Vagina (tissue), 2 donors: Measurements from ENCODE around the gene PMPCA. TPM values are rescaled to one million over a fixed set of nuclear protein-coding genes. Genes with fewer than 3 reads are reported as not detected.

ENCODE experiments used
- DNase-seq, 2 donors: peaks; one replicate each; pipeline ENCODE4 v3.0.0-alpha.2; 2017; ENCODE audit errors: extremely low spot score in 2 of 2
- H3K27ac ChIP-seq: fragments of 200-600 bp; sonication (generic); one replicate; pipeline ENCODE4 v1.5.1; 2019
- H3K27me3 ChIP-seq: fragments of 200-600 bp; sonication (generic); one replicate; pipeline ENCODE4 v1.5.1; 2019
- H3K36me3 ChIP-seq, 2 donors: fragments of 200-600 bp; sonication (generic); one replicate each; pipeline ENCODE4 v1.5.1; 2017 to 2019
- H3K4me1 ChIP-seq: fragments of 200-600 bp; sonication (generic); one replicate; pipeline ENCODE4 v1.5.1; 2019
- H3K4me3 ChIP-seq, 2 donors: fragments of 200-600 bp; sonication (generic); 1 replicate in 1 of 2; 2 replicates in 1 of 2; pipeline ENCODE4 v1.5.1; 2016 to 2019
- H3K9me3 ChIP-seq: fragments of 200-600 bp; sonication (generic); one replicate; pipeline ENCODE4 v1.5.1; 2019
- POLR2A ChIP-seq, 2 donors: fragments of 450-650 bp; IDR thresholded peaks; one replicate each; pipeline ENCODE4 v1.6.1; 2017; ENCODE audit warnings: antibody characterized with exemption in 2 of 2, mild to moderate bottlenecking in 2 of 2, moderate library complexity in 2 of 2
- POLR2AphosphoS5 ChIP-seq, 2 donors: sonication (generic); formaldehyde crosslinking; IDR thresholded peaks; one replicate each; pipeline ENCODE4 v1.9.0; 2017; ENCODE audit warnings: antibody characterized with exemption in 2 of 2, mild to moderate bottlenecking in 2 of 2, low read depth in 1 of 2; ENCODE audit not compliant: insufficient read depth in 1 of 2
- intact Hi-C: fragments of 100-400 bp; cut with DNase I; formaldehyde crosslinking; loops from one replicate; pipeline ENCODE4 v1.15.1; 2023
- total RNA-seq: library from RNA; depleted of rRNA; stranded (reverse); fragments of >200 nt; gene quantifications from one replicate; pipeline ENCODE4 v1.2.3, GENCODE V29; 2016
- TF ChIP-seq, protein P1 (sequence below), 3 experiments: fragments of 450-650 bp in 2 of 3; fragments of 200-600 bp in 1 of 3; sonication (generic) in 1 of 3; IDR thresholded peaks; one replicate each; pipeline ENCODE4 v1.5.1; 2017 to 2019; ENCODE audit warnings: antibody characterized with exemption in 3 of 3, mild to moderate bottlenecking in 2 of 3, moderate library complexity in 2 of 3

PMPCA gene
- total RNA-seq, 1 donor from 2014 or later = 23.6 TPM

DNA sequence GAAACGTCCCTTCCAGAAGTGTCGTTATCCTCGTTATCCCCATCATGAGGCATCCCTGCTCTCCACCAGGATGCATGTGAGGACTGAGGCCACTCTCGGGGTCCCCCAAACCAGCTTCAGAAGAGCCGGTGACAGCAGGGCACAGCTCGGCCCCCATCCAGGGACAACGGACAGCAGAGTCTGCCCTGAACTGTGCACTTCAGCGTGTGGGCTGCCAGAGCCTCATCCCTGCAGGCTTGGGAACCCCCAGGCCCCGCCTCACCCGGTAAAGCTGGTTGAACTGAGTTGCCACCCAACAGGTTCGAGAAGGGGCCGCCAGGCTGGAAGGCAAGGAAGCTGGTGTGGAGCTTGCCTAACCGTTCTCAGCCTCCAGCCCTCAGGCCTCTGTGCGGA lies 36.3 kb upstream of the PMPCA start:
- Histone ChIP-seq H3K9me3 (no peaks in the 10 kb centered on the region), H3K27ac (no peak overlapping the region), H3K36me3 (no peaks in the 10 kb centered on the region), H3K27me3 (no peaks in the 10 kb centered on the region), H3K4me1 (peaks cover 20% of the 10 kb centered on the region), H3K4me3 (no peak overlapping the region)
- TF ChIP-seq, protein P1, sequence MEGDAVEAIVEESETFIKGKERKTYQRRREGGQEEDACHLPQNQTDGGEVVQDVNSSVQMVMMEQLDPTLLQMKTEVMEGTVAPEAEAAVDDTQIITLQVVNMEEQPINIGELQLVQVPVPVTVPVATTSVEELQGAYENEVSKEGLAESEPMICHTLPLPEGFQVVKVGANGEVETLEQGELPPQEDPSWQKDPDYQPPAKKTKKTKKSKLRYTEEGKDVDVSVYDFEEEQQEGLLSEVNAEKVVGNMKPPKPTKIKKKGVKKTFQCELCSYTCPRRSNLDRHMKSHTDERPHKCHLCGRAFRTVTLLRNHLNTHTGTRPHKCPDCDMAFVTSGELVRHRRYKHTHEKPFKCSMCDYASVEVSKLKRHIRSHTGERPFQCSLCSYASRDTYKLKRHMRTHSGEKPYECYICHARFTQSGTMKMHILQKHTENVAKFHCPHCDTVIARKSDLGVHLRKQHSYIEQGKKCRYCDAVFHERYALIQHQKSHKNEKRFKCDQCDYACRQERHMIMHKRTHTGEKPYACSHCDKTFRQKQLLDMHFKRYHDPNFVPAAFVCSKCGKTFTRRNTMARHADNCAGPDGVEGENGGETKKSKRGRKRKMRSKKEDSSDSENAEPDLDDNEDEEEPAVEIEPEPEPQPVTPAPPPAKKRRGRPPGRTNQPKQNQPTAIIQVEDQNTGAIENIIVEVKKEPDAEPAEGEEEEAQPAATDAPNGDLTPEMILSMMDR (IDR thresholded peaks at IDR 0.05) = no peak
- no peak for TF ChIP-seq POLR2AphosphoS5 (IDR thresholded peaks at IDR 0.05; ENCODE audit: insufficient read depth in 1 of 2, low read depth in 1 of 2)
- TF ChIP-seq POLR2A (IDR thresholded peaks at IDR 0.05) = no peak
- DNase-seq = no peak
- intact Hi-C loops = no loop called here

DNA sequence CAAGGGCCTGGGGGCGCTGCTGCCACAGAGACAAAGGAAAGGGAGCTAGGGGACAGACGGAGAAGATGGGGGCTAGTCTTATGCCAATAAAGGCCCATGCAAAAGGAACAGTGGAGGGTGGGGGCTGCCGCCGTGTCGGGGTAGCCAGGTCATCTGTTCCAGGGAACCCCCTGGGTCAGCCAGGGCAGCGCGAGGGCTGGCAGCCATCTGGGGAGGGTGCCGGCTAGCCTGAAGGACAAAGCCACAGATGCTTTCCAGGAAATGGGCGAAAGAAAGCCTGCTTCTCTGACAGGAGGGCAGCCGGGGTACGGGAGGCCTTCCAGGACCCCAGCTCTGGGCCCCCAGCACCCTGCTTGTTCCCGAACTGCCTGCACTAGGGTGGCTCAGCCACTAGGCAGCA lies 35.4 kb upstream of the PMPCA start:
- intact Hi-C loops = no loop called here
- TF ChIP-seq POLR2AphosphoS5 (IDR thresholded peaks at IDR 0.05; ENCODE audit: insufficient read depth in 1 of 2, low read depth in 1 of 2) (no peak), POLR2A (IDR thresholded peaks at IDR 0.05) (no peak)
- TF ChIP-seq, protein P1 (IDR thresholded peaks at IDR 0.05) = no peak
- no peak overlapping the region for H3K27ac ChIP-seq
- H3K4me3 ChIP-seq = no peak overlapping the region
- H3K4me1 ChIP-seq = peaks cover 20% of the 10 kb centered on the region
- DNase-seq = no peak
- H3K36me3 ChIP-seq = peaks cover 0 to 4% of the 10 kb centered on the region in 2 donors
- no peaks in the 10 kb centered on the region for H3K9me3 ChIP-seq
- no peaks in the 10 kb centered on the region for H3K27me3 ChIP-seq

DNA sequence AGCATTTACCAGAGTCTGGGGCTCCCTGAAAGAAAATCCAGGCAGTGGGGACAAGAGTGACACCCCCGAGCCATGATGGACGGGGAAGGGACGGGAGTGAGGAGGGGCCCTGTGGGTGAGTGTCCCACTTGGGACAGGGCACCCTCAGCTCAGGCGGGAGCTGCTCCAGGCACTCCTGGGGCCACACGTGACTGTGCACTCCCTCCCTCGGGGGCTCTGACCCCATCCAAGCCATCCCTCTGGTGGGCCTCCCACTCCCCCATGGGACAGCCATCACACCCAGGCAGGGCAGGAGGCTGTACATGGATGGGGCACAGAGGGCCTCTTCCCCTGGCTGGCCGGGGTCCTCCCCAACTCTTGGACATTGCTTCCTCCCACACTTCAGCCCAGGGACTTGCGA lies 34.0 kb upstream of the PMPCA start:
- DNase-seq = no peak
- H3K27ac ChIP-seq = no peak overlapping the region
- H3K4me3 ChIP-seq = no peak overlapping the region
- peaks cover 20% of the 10 kb centered on the region for H3K4me1 ChIP-seq
- H3K36me3 ChIP-seq = peaks cover 0 to 17% of the 10 kb centered on the region in 2 donors
- intact Hi-C loops = no loop called here
- H3K27me3 ChIP-seq = no peaks in the 10 kb centered on the region
- no peaks in the 10 kb centered on the region for H3K9me3 ChIP-seq
- TF ChIP-seq, protein P1 (IDR thresholded peaks at IDR 0.05) = no peak
- TF ChIP-seq POLR2A (IDR thresholded peaks at IDR 0.05) (no peak), POLR2AphosphoS5 (IDR thresholded peaks at IDR 0.05; ENCODE audit: insufficient read depth in 1 of 2, low read depth in 1 of 2) (no peak)

DNA sequence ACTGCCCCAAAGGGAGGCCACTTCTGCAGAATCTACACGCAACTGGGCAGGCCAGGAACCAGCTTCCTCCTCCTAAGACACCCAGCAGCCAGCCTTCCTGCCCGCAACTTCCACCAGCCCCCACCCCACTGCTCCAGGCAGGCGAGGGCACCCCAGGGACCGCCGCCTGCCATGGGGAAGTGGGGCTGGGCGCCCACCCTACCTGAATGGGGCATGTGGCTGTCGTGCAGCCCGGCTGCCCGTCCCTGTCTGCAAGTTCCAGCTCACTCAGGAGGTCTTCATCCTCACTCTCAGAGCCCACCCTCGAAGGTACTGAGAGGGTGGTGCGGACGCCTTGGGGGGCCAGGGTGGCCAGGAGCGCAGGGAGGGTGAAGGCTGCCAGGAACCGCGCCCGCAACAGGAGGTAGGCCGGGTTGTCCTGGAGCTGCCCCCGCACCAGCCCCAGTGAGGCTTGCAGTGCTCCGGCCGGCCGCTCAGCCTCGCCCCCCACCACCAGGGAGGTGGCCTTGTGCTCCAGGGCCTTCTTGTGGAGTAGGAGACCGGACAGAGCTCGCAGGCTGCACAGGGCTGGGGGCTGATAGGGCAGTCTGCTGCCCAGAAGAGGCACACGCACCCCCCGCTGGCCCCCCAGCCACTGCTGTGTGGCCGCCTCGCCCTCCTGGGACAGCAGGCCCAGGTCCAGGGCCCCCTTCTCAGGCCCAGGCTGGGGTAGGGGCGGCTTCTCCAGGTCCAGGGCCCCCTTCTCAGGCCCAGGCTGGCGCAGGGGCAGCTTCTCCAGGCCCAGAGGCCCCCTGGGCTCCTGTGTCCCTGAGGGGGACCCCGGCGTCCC lies 32.9 kb upstream of the PMPCA start:
- TF ChIP-seq, protein P1 (IDR thresholded peaks at IDR 0.05) = no peak
- TF ChIP-seq POLR2AphosphoS5 (IDR thresholded peaks at IDR 0.05; ENCODE audit: insufficient read depth in 1 of 2, low read depth in 1 of 2) = no peak
- TF ChIP-seq POLR2A (IDR thresholded peaks at IDR 0.05) = no peak
- intact Hi-C loops = no loop called here
- Histone ChIP-seq H3K9me3 (no peaks in the 10 kb centered on the region), H3K4me3 (no peak overlapping the region), H3K36me3 (peaks cover 0 to 28% of the 10 kb centered on the region in 2 donors), H3K27ac (no peak overlapping the region), H3K4me1 (peaks cover 12% of the 10 kb centered on the region), H3K27me3 (no peaks in the 10 kb centered on the region)
- DNase-seq = no peak
